Muscle layer of colon (tissue), 2 donors: ENCODE results near the gene RINL.

Source experiments
- H3K27ac ChIP-seq: one replicate; pipeline ENCODE4 v1.7.0; 2013; ENCODE audit warnings: low read depth, mild to moderate bottlenecking, low read length, moderate library complexity
- H3K27me3 ChIP-seq, 2 donors: one replicate each; pipeline ENCODE4 v1.7.0; 2013; ENCODE audit warnings: low read length in 2 of 2, mild to moderate bottlenecking in 2 of 2; ENCODE audit not compliant: insufficient read depth in 2 of 2, control insufficient read depth in 1 of 2
- H3K36me3 ChIP-seq: one replicate; pipeline ENCODE4 v1.7.0; 2013; ENCODE audit warnings: mild to moderate bottlenecking, low read length; ENCODE audit not compliant: insufficient read depth
- H3K4me1 ChIP-seq: one replicate; pipeline ENCODE4 v1.7.0; 2013; ENCODE audit warnings: mild to moderate bottlenecking, low read length; ENCODE audit not compliant: insufficient read depth
- H3K4me3 ChIP-seq, 2 donors: one replicate each; pipeline ENCODE4 v1.7.0; 2013; ENCODE audit warnings: low read length in 2 of 2, low read depth in 1 of 2, mild to moderate bottlenecking in 1 of 2, moderate library complexity in 1 of 2
- H3K9ac ChIP-seq: one replicate; pipeline ENCODE4 v1.7.0; 2013; ENCODE audit warnings: low read length
- H3K9me3 ChIP-seq: one replicate; pipeline ENCODE4 v1.7.0; 2013; ENCODE audit warnings: mild to moderate bottlenecking, low read length
- donor health status: abdominal sarcoma.
- donor health status: Adenocarcinoma of cecum.

Gene RINL

DNA sequence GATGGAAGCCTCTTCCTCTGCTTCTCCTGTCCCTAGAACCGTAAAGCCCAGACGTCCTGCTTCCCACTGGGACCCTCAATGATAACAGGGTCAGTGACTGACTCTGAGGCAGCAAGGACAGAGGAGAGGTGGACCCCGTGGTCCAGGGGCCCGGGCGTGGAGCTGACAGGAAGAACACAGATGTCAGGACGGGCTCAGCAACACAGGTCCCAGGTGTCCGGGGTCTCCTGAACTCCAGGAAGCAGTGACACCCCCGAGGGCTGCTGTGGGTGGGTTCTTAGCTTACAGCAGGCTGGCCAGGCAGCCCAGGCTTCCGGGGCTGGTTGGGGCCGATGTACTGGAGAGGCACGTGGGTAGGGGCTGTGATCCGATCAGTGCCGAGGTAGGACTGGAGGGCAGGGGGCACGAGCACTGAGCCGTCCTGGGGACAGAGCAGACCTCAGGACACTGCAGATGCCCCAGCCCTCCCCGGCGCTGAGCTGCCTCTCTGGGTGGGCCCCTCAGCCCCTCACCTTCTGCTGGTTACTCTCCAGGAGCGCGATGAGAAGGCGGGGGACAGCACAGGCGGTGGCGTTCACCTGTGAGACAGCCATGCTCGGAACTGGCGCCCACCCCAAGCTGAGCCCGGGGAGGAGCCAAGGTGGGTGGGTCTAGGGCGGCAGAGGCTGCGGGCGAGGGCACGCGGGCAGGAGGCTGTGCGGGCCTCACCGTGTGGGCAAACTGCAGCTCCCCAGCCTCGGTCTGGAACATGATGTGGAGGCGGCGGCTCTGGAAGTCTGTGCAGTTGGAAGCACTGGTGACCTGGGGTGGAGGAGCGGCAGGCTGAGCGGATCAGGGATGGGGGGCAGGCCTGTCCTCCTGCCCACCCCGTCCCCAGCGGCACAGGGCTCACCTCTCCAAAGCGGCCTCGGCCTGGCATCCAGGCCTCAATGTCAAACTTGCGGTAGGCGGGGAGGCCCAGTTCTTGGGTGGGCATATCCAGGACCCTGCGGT, 37.5 kb upstream of the RINL start:
- H3K9ac ChIP-seq: no peak overlapping the region
- H3K27me3 ChIP-seq: peaks cover 0 to 11% of the 10 kb centered on the region in 2 donors
- no peaks in the 10 kb centered on the region for H3K36me3 ChIP-seq
- no peak overlapping the region for H3K4me3 ChIP-seq
- H3K9me3 ChIP-seq: no peaks in the 10 kb centered on the region
- H3K27ac ChIP-seq: no peak overlapping the region
- no peaks in the 10 kb centered on the region for H3K4me1 ChIP-seq

DNA sequence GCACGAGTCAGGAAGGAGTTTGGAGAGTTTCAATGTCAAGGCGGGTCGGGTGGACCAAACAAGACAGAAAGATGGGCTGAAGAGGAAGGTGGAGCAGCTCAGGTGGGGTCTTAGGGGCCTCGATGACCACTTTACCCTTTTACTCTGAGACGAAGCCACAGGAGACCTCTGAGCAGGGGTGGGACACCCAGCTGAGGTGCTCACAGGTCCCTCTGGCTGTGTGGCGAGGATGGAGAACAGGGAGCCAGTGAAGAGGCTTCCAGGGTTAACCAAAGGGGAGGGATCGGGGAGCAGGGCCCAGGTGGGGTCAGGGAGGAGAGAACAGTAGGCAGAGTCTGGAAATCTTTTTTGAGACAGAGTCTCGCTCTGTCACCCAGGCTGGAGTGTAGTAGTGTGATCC, 35.9 kb upstream of the RINL start:
- Histone ChIP-seq H3K4me3 (no peak overlapping the region), H3K9me3 (no peaks in the 10 kb centered on the region), H3K4me1 (no peaks in the 10 kb centered on the region), H3K36me3 (no peaks in the 10 kb centered on the region), H3K27ac (no peak overlapping the region), H3K9ac (no peak overlapping the region), H3K27me3 (peaks cover 0 to 11% of the 10 kb centered on the region in 2 donors)

DNA sequence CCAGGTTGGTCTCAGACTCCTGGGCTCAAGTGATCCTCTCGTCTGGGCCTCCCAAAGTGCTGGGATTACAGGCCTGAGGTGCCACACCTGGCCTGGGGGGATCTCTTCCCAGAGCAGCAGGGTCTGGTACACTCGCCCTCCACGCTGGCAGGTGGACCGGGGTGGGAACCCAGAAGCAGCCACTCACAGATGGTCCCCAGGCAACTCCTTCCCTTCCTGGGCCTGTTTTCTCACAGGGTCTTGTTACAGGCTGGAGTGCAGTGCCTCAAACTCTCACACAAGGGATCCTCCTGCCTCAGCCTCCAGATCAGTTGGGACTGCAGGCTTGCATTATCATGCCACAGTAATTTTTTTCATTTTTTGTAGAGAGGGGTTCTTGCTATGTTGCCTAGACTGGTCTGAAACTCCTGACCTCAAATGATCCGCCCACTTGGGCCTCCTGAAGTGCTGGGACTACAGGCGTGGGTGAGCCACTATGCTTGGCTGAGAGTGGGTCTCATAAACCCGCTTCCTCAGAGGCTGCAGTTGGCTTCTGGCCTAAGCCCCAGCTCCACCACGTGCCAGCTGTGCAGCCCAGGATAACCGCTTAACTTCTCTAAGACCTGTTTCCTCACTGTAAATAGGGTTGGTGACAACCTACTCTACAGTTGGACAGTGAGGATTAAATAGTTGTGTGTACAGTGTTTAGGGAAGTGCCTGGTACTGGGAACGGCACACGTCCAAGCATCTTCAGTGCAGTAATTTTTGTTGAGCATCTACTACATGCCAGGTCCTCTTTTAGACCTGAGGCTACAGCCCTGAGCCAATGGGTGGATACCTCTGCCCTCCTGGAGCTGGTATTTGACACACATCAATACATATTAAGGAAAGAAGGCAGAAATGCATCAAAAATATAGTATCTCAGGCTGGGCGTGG, 34.8 kb upstream of the RINL start:
- Histone ChIP-seq H3K36me3 (peaks cover 2% of the 10 kb centered on the region), H3K27me3 (peaks cover 0 to 11% of the 10 kb centered on the region in 2 donors), H3K4me1 (no peaks in the 10 kb centered on the region), H3K27ac (no peak overlapping the region), H3K9ac (no peak overlapping the region), H3K9me3 (no peaks in the 10 kb centered on the region), H3K4me3 (no peak overlapping the region)

DNA sequence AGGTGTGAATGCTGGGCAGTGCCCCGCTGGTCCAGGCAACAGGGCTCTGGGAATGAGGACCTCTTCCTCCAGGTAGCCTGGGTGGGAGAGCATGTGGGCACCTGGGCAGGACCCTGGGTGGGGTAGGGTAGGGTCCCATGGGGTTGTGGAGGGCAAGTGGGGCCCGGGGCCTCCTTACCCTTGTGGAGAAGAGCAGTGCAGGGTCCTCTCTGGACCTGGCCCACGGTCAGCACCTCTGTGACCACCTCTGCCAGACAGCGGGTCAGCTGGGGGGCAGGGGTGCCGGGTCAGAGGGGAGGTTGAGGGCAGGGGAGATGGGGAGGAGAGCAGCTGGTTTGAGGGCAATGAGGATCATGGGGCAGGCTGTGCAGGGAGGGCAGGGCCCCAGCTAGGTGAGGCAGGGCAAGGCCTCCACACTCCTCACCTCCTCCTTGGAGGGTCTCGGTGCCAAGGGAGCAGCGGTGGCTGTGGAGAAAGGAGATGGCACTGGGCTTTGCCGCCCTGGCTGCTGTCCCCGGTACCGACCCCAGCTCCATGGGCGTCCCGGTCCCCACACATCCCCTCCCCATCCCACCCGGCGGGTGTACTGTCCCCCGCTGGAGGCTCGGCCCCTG, 33.4 kb upstream of the RINL start:
- no peak overlapping the region for H3K27ac ChIP-seq
- H3K36me3 ChIP-seq: peaks cover 15% of the 10 kb centered on the region
- H3K4me3 ChIP-seq: no peak overlapping the region
- no peak overlapping the region for H3K9ac ChIP-seq
- H3K9me3 ChIP-seq: no peaks in the 10 kb centered on the region
- no peaks in the 10 kb centered on the region for H3K4me1 ChIP-seq
- H3K27me3 ChIP-seq: peaks cover 0 to 11% of the 10 kb centered on the region in 2 donors

DNA sequence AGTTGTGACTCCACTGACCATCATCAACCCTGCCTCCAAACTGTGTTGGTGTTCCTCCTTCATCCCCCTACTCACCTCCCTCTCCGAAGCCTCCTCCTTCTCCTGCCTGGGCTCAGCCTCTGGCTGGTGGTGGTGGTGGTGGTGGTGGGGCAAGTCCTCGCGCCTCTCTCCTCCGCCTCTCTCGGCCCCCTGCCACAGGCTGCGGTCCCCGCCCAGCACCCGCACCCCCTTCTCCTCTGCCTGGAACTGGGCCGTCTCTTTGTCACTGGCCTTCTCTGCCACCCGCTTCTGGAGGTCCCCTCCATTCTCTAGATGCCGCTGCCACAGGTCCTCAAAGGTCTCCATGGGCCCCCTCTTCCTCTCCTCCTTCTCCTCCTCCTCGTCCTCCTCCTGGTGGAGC, 32.4 kb upstream of the RINL start:
- Histone ChIP-seq H3K27me3 (peaks cover 0 to 11% of the 10 kb centered on the region in 2 donors), H3K27ac (no peak overlapping the region), H3K4me3 (no peak overlapping the region), H3K36me3 (peaks cover 19% of the 10 kb centered on the region), H3K9ac (no peak overlapping the region), H3K9me3 (no peaks in the 10 kb centered on the region), H3K4me1 (no peaks in the 10 kb centered on the region)

DNA sequence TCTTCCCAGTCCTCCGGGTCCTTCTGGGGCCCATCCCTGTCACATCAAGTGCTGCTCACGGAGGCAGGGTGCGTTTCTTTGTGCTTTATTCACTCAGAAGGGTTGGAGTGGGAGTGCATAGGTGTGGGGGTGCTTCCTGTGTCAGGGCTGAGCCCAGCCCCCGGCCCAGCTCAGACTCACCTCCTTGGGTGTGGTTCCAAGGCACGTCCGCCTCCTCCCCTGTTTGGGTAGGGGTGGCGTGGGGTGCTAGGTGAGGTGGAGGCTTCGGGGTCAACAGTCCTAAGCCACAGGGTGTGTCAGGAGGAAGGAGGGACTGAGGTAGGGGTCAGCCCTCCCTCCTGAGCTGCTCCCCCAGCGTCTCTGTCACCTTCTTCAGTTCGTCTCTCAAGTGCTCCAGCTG, 30.8 kb upstream of the RINL start:
- Histone ChIP-seq H3K4me3 (no peak overlapping the region), H3K9me3 (no peaks in the 10 kb centered on the region), H3K27me3 (peaks cover 0 to 11% of the 10 kb centered on the region in 2 donors), H3K4me1 (no peaks in the 10 kb centered on the region), H3K27ac (no peak overlapping the region), H3K36me3 (peaks cover 26% of the 10 kb centered on the region), H3K9ac (no peak overlapping the region)

DNA sequence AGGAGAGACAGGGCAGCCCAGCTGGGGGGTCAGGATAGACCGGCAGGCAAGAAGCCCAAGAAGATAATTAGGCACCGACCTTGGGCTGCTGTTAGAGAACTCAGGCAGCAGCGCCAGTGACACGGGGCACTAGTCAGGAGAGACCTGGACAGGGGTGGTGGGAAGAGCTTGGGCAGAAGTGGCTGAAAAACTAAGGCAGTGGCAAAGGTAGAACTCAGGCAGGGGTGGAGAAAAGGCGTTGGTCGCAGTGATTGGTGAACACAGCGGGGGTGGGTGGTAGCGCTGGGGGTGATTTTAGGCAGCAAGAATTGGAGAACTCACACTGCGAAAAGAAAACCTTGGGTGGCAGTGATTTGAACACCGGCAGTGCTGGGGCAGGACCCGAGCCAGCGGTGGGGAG, 29.6 kb upstream of the RINL start:
- Histone ChIP-seq H3K36me3 (peaks cover 26% of the 10 kb centered on the region), H3K9ac (no peak overlapping the region), H3K4me1 (no peaks in the 10 kb centered on the region), H3K9me3 (no peaks in the 10 kb centered on the region), H3K4me3 (no peak overlapping the region), H3K27me3 (peaks cover 0 to 11% of the 10 kb centered on the region in 2 donors), H3K27ac (no peak overlapping the region)

DNA sequence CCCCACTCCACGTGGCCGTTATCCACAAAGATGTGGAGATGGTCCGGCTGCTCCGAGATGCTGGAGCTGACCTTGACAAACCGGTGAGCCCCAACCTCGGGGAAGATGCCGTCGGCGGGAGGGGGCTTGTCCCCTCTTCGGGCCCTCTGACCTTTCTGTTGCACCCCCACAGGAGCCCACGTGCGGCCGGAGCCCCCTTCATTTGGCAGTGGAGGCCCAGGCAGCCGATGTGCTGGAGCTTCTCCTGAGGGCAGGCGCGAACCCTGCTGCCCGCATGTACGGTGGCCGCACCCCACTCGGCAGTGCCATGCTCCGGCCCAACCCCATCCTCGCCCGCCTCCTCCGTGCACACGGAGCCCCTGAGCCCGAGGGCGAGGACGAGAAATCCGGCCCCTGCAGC, 29.2 kb upstream of the RINL start:
- Histone ChIP-seq H3K27me3 (peaks cover 0 to 11% of the 10 kb centered on the region in 2 donors), H3K4me3 (no peak overlapping the region), H3K27ac (no peak overlapping the region), H3K9ac (no peak overlapping the region), H3K36me3 (peaks cover 26% of the 10 kb centered on the region), H3K9me3 (no peaks in the 10 kb centered on the region), H3K4me1 (no peaks in the 10 kb centered on the region)

DNA sequence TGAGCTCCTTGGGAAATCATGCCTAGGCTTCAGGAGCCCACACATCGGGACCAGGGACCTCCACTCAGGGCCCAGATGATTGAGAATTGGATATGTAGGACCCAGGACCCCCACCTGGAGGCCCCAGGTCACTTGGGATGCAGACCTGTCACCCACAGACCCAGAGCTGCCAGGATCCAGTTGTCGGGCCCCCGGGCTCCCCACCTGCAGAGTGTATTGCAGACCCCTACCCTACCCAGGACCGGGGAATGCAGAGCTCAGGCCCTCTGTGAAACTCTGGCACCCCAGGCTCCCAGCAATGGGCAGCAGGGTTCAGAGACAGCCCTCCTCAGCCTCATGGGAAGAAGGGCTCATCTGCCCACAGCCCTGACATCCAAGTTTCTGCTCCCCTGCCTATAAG, 27.5 kb upstream of the RINL start:
- H3K4me3 ChIP-seq: no peak overlapping the region
- peaks cover 26% of the 10 kb centered on the region for H3K36me3 ChIP-seq
- H3K4me1 ChIP-seq: peaks cover 3% of the 10 kb centered on the region
- H3K27ac ChIP-seq: no peak overlapping the region
- no peaks in the 10 kb centered on the region for H3K9me3 ChIP-seq
- H3K9ac ChIP-seq: no peak overlapping the region
- H3K27me3 ChIP-seq: no peaks in the 10 kb centered on the region

DNA sequence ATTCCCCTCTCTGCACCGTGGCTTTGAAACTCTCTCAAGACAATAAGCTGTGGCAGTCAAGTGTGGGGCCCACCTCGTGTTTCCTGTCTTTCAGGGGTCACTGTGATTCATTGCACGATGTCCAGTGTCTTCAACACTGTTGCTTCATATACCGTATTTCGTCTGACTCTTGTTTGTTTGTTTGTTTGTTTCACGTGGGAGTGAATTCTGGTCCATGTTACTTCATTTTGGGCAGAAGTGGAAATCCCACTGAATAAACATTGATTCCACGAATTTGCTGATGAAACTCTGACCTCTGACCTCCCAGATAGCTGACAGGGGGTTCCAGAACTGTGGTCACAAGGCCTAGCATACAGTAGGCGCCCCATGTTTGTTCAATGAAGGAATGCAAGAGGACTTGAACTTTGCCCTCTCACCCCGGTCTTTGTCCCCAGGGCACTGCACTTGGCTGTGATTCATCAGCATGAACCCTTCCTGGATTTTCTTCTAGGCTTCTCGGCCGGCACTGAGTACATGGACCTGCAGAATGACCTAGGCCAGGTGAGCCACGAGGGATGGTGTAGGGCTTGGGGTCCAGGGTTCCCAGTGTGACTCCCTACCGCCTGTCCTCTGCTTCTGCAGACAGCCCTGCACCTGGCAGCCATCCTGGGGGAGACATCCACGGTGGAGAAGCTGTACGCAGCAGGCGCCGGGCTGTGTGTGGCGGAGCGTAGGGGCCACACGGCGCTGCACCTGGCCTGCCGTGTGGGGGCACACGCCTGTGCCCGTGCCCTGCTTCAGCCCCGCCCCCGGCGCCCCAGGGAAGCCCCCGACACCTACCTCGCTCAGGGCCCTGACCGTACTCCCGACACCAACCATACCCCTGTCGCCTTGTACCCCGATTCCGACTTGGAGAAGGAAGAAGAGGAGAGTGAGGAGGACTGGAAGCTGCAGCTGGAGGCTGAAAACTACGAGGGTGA, 26.8 kb upstream of the RINL start:
- Histone ChIP-seq H3K36me3 (peaks cover 26% of the 10 kb centered on the region), H3K9me3 (no peaks in the 10 kb centered on the region), H3K9ac (no peak overlapping the region), H3K4me3 (no peak overlapping the region), H3K27ac (no peak overlapping the region), H3K27me3 (no peaks in the 10 kb centered on the region), H3K4me1 (peaks cover 9% of the 10 kb centered on the region)
